Vagina (tissue), 2 donors: ENCODE results near the gene CNOT4.

Experiments used
- POLR2AphosphoS5 ChIP-seq, 2 donors: sonication (generic); formaldehyde crosslinking; IDR thresholded peaks; one replicate each; pipeline ENCODE4 v1.9.0; 2017; ENCODE audit warnings: antibody characterized with exemption in 2 of 2, mild to moderate bottlenecking in 2 of 2, low read depth in 1 of 2; ENCODE audit not compliant: insufficient read depth in 1 of 2
- TF ChIP-seq, protein P1 (sequence below), 3 experiments: fragments of 450-650 bp in 2 of 3; fragments of 200-600 bp in 1 of 3; sonication (generic) in 1 of 3; IDR thresholded peaks; one replicate each; pipeline ENCODE4 v1.5.1; 2017 to 2019; ENCODE audit warnings: antibody characterized with exemption in 3 of 3, mild to moderate bottlenecking in 2 of 3, moderate library complexity in 2 of 3

- TF ChIP-seq, protein P1, sequence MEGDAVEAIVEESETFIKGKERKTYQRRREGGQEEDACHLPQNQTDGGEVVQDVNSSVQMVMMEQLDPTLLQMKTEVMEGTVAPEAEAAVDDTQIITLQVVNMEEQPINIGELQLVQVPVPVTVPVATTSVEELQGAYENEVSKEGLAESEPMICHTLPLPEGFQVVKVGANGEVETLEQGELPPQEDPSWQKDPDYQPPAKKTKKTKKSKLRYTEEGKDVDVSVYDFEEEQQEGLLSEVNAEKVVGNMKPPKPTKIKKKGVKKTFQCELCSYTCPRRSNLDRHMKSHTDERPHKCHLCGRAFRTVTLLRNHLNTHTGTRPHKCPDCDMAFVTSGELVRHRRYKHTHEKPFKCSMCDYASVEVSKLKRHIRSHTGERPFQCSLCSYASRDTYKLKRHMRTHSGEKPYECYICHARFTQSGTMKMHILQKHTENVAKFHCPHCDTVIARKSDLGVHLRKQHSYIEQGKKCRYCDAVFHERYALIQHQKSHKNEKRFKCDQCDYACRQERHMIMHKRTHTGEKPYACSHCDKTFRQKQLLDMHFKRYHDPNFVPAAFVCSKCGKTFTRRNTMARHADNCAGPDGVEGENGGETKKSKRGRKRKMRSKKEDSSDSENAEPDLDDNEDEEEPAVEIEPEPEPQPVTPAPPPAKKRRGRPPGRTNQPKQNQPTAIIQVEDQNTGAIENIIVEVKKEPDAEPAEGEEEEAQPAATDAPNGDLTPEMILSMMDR (IDR thresholded peaks at IDR 0.05), result no peak
- no peak for TF ChIP-seq POLR2AphosphoS5 (IDR thresholded peaks at IDR 0.05; ENCODE audit: insufficient read depth in 1 of 2, low read depth in 1 of 2)
These were observed 193.1 kb downstream of the CNOT4 start for GRCh38 chr7:135316648-135317313.
